22Rv1 (cell line): ENCODE results near the gene EPHB1.

Source experiments
- H3K27ac ChIP-seq: fragments of 450-650 bp; 2 replicates; pipeline ENCODE4 v1.5.1; 2017
- CTCF ChIP-seq: fragments of 450-650 bp; IDR thresholded peaks from 2 replicates; pipeline ENCODE4 v1.5.1; 2017; ENCODE audit warnings: mild to moderate bottlenecking
- ZFX ChIP-seq: fragments of 450-650 bp; IDR thresholded peaks from 2 replicates; pipeline ENCODE4 v1.6.1; 2017; ENCODE audit warnings: antibody characterized with exemption, borderline replicate concordance

The EPHB1 gene

DNA sequence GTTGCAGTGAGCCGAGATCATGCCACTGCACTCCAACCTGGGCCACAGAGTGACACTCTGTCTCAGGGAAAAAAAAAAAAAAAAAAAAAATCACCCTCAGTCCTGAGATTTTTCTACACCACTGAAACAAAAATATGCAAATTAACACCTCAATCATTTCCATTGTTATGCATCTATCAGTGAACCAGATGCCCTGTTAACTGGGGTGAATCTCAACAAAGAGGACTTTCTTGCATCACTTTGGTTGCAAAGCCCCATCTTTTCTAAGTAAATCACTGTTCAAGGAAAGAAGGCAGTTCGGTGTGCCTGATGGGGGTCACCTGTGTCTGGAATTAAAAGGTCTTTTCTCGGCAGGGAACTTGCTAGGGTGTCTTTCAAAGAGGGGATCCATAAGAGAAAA, 421.6 kb downstream of the EPHB1 start:
- H3K27ac ChIP-seq, result no peak overlapping the region
- no peak for TF ChIP-seq ZFX

GRCh38 chr3:135217730-135218129, 422.7 kb downstream of the EPHB1 start:
- TF ChIP-seq ZFX (no peak), CTCF (no peak)
- H3K27ac ChIP-seq, result no peak overlapping the region

DNA sequence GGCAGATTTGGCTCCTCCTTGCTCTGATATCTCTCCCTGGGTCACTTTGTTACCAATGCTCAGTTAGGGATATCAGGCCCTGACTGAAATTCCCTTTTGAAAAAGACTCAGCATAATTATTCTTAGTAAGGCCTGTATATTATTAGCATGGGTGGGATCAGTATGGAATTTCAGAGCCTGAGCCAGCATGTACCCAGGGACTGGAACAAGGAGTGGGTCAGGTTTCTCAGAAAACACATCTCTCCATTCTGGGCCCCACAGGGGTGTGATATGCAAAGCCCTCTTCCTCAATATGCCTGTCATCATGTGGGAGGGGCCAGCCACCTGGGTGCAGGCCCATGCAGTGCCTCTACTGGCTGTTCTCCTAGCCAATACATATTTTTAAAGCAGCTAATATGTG, 423.2 kb downstream of the EPHB1 start:
- TF ChIP-seq ZFX, result no peak
- no peak for TF ChIP-seq CTCF
- H3K27ac ChIP-seq, result no peak overlapping the region

- H3K27ac ChIP-seq, result no peak overlapping the region
Measured at GRCh38 chr3:135218782-135219181, 423.7 kb downstream of the EPHB1 start.

GRCh38 chr3:135224815-135225362, 429.8 kb downstream of the EPHB1 start:
- TF ChIP-seq ZFX (no peak), CTCF (no peak)
- no peak overlapping the region for H3K27ac ChIP-seq

More at GRCh38 chr3:135218782-135219181, 423.7 kb downstream of the EPHB1 start:
- TF ChIP-seq CTCF, result no peak
- TF ChIP-seq ZFX, result no peak

GRCh38 chr3:135226057-135226456, 431.0 kb downstream of the EPHB1 start:
- H3K27ac ChIP-seq, result no peak overlapping the region
- no peak for TF ChIP-seq CTCF
- TF ChIP-seq ZFX, result no peak

- no peak overlapping the region for H3K27ac ChIP-seq
- TF ChIP-seq ZFX (no peak), CTCF (no peak)
Measured at GRCh38 chr3:135228201-135228600, 433.1 kb downstream of the EPHB1 start.

GRCh38 chr3:135229018-135229495, 434.0 kb downstream of the EPHB1 start:
- TF ChIP-seq ZFX, result no peak
- TF ChIP-seq CTCF, result peak; percentile 22
- no peak overlapping the region for H3K27ac ChIP-seq
